Embryonic facial prominence (tissue), 1 donor: ENCODE measurements around the gene SPPL2A.
"Not testable (repeated sequence)": the region's sequence is repeated elsewhere in the genome, so short reads cannot be mapped to it uniquely, and the experiment has no call there.

Source experiments
- DNase-seq: peaks from one replicate; pipeline ENCODE4 v3.0.0-alpha.2; 2016; ENCODE audit errors: extremely low spot score

SPPL2A gene

GRCh38 chr15:50765195-50765967 lies at the start of gene SPPL2A:
Gene SPPL2A, minus strand, starts transcription at chr15:50765706. Its CDS starts 173 bp downstream, at chr15:50765533.
- DNase-seq, result peak; percentile 85

- DNase-seq, result no peak
Observed at GRCh38 chr15:50814634-50815033, 49.1 kb upstream of the SPPL2A start.

- peak; percentile 34 for DNase-seq
Observed at GRCh38 chr15:50813865-50814264, 48.4 kb upstream of the SPPL2A start.

GRCh38 chr15:50813089-50813488 lies 47.6 kb upstream of the SPPL2A start:
- DNase-seq, result no peak

- DNase-seq, result not testable (repeated sequence)
Observed at GRCh38 chr15:50812181-50812506, 46.6 kb upstream of the SPPL2A start.

GRCh38 chr15:50811461-50812180 lies 46.1 kb upstream of the SPPL2A start:
- not testable (repeated sequence) for DNase-seq

GRCh38 chr15:50810128-50810527 lies 44.6 kb upstream of the SPPL2A start:
- no peak for DNase-seq

- no peak for DNase-seq
Observed at GRCh38 chr15:50808728-50809127, 43.2 kb upstream of the SPPL2A start.

- DNase-seq, result no peak
Observed at GRCh38 chr15:50803479-50804180, 38.1 kb upstream of the SPPL2A start.

- DNase-seq, result no peak
Observed at GRCh38 chr15:50800715-50801114, 35.2 kb upstream of the SPPL2A start.

- no peak for DNase-seq
Observed at GRCh38 chr15:50798684-50799083, 33.2 kb upstream of the SPPL2A start.

- no peak for DNase-seq
Observed at GRCh38 chr15:50797926-50798325, 32.4 kb upstream of the SPPL2A start.

GRCh38 chr15:50791486-50791885 lies 26.0 kb upstream of the SPPL2A start:
- no peak for DNase-seq

- DNase-seq, result no peak
Observed at GRCh38 chr15:50790778-50791453, 25.4 kb upstream of the SPPL2A start.

GRCh38 chr15:50786871-50787270 lies 21.4 kb upstream of the SPPL2A start:
- no peak for DNase-seq

- DNase-seq, result no peak
Observed at GRCh38 chr15:50786438-50786837, 20.9 kb upstream of the SPPL2A start.

- no peak for DNase-seq
Observed at GRCh38 chr15:50783895-50784294, 18.4 kb upstream of the SPPL2A start.

- DNase-seq, result no peak
Observed at GRCh38 chr15:50783411-50783810, 17.9 kb upstream of the SPPL2A start.

GRCh38 chr15:50778086-50778485 lies 12.6 kb upstream of the SPPL2A start:
- DNase-seq, result no peak

GRCh38 chr15:50777042-50777441 lies 11.5 kb upstream of the SPPL2A start:
- DNase-seq, result no peak

GRCh38 chr15:50774450-50774849 lies 8.9 kb upstream of the SPPL2A start:
- no peak for DNase-seq

- DNase-seq, result no peak
Observed at GRCh38 chr15:50773389-50773788, 7.9 kb upstream of the SPPL2A start.
